GM03348 (cell line): ENCODE data around the gene GRB10.

ENCODE experiments used
- DNase-seq: peaks from one replicate; pipeline ENCODE4 v3.0.0; 2012; ENCODE audit warnings: low spot score

The GRB10 gene

DNA sequence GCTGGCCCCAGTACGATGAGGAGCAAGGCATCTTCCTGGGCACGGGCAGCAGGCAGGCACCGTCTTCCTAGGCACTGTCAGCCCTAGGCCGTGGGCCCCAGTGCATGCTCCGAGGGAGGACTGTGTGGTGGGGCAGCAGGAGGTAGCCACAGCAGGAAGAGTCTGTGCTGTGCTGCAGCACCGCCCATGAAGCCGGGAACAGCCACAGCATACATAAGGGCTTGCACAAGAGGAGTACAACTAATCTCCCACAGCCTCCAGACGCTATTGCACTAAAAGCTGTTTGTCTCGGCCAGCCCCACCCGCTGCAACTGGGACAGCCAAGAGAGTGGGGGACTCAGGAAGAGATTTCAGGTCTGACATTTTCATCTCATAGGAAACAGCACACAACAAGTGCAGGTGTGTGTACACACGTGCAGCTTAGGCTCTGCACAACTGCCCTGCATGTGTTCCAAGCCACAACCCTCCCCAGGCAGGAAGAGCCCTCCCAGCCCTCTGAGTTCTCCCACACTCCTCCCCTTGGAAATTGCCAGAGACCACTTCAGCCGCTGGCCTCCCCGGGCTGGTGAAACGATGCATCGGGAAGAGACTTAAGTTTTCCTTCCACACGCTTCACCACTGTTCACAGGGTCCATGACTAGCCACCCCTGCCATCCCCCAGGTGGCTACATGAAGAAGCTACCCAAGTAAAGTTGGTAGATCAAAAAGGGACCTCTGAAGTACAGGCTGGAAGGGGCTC, 129.4 kb downstream of the GRB10 start:
- peak; percentile 82 for DNase-seq

DNA sequence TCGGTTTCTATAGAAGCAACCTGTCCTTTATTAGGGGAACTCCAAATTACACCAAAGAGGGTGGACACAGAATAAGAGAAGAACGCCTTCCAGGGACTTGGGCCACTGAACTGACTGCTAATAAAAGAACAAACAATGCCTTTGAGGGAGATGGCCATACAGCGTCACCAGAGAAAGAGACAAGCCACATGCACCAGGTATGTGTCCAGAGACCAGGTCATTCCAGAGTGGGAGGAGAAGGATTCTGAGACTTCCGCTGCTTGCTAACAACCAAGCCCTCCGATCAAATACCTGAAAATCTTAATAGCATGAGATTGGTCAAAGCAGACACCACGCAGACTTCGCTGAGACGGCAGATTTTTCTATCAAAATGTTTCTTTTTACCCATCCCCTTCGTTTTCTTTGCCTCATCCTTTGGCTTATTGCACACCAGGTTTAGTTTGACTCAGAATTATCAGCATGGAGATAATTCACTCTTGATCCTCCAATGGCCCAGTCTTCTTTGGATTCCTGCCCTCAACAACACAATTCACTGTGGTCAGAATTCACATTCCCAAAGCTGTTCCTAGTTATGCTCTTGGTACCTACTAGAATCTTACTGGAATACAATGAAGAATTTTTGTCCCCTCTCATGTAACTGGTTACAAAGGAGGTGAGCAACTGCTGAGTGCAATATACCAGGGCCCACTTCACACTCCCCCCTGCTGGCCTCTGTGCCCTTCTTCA, 130.1 kb downstream of the GRB10 start:
- peak; percentile 36 for DNase-seq

DNA sequence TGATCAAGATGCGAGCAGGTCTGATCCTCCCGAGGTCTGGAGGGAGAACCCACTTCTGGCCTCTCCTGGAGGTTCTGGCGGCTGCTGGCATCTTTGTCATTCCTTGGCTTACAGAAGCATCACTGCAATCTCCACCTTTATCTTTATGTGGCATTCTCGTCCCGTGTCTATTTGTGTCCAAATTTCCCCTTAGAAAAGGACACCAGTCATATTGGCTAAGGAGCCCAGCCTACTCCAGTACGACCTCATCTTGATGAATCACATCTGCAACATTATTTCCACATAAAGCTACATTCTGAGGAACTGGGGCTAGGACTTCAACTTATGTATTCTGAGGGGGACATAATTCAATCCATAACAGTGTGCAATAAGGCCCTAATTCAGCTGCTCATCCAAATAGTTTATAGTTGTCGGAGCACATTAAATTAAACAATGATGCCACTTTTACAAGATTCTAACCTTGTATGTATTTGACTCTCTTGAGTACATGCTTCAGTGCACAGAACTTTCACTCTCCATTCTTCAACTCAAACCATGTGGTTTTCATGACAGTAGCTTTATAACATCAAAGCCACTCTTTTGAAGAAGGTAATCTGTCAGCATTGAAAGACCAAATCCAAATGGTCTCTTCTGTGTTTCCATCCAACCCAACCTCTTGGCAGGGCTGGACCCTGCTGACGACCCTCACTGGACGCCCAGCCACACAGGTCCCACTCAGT, 131.3 kb downstream of the GRB10 start:
- DNase-seq, result no peak

DNA sequence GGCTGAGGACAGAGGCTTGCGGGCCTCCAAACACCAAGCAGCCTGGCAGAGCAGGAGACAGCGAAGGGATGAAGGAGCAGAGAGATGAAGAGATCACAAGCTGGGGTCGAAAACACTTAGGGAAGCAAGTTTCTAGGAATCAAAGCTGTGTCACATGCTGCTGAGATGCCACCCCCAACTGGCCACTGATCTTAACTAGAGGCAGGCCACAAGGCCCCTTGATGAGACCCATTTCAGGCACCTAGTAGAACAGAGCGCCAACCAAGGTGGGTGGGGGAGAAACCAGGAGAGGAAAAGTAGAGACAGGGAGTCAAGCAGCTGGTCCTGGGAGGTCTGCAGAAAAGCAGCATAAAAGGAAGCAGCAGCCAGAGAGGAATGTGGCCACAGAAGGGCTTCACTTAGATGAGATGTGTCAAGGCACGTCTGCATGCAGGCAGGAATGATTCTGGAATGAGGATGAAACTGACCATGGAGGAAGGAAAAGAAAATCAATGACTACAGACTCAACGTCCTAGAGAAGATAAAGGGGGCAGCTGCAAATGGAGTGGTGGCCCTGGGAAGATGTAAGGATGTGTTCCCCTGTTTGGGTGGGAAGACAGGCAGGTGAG, 132.5 kb downstream of the GRB10 start:
- DNase-seq, result no peak

DNA sequence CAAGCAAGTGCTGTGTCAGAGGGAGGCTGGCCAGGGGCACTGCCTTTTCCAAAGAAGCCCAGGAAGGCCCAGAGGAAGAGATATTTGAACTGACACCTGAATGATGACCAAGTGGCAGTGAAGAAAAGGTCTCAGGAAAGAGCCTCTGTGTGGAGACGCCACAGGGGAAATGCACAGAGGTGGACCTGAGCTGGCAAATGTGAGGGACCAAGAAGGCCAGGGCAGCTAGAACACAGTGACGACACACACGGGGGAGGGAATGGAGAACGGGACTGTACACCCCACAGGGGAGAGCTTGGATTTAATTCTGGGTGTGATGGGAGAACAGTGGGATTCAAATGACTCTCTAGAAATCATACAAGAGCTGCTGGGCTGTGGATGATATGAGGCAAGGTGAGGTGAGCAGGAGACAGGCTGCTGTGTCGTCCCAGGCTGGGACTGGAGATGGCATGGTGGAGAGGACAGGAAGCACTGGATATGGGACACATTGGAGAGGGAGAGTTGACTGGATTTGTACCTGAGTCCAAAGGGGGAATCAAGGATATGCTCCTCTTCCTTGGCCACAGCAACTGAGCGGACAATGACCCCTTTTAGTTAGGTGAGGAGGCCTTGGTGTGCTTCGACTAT, 133.3 kb downstream of the GRB10 start:
- DNase-seq, result no peak

DNA sequence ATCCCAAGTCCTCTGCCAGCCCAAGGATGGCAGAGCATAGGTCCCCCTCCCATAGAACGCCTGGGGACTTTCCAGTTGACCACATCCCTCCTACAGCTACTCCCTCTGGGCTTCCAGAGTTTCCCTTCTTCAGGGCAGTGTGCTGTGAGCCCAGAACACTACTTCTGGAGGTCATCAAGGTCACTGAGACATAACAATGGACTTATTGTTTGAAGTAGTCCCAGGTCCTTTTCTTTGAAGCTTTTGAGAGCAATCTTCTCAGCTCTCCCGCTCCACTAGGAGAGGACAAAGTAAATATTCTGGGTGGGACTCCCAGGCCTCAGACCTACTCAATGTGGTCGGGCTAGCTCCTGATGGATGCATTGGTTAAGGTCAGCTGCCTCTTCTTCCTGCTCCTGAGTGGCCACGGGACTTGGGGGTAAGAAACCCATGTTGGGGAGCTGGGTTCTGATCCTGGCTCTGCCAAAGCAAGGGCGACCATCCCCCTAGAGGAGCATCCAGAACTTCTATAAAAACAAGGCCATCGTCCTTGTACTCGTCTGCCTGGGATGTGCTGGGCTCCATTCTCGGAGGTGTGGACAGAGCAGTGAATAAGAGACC, 134.0 kb downstream of the GRB10 start:
- DNase-seq, result no peak

DNA sequence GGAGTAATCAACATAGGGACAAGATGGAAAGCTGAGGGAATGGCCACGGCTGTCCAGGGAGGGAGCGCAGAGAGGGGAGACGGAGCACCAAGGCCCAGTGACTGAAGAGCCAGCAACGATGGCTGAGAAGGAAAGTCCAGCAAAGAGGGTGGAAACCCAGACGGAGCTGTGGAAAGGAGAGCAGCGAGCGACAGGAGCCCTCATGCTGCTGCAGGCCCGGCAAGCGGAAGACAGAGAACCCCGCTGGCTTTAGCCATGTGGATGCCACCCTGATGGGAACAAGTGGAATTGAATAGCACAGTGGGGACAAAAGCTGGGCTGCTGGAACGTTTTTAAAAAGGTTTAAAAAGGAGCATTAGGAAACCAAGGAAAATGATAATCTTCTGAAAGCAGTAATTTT, 134.6 kb downstream of the GRB10 start:
- DNase-seq, result no peak

DNA sequence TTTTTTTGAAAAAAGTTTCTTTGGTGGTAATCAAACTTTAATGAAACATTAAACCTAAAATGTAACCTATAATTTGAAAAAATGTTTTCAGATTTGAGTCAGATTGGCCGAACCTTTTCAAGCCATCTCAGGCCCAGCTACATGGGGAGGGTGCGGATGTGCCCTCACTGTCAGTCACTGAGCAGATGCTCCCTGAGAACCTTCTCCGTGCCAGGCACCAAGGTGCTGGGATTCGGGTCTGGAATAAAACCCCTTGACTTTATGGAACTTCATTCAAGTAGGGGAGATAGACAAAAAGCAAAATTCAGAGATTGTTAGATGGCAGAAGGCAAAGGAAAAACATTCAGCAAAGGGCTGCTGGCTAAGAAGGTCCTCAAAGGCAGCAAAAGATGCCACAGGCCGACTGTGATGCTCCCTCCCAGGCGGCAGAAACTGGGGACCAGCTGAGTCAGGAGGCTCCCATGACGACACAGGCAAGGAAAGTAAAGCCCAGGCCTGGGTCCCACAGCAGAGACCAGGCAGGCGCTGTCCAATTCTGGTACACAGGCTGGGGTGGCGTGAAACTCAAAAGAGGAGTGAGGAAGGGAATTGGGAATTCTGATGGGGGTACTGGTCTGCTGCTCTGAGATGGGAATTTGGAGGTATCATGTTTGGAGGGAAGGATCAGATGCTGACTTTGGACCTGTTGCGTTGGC, 135.3 kb downstream of the GRB10 start:
- no peak for DNase-seq

DNA sequence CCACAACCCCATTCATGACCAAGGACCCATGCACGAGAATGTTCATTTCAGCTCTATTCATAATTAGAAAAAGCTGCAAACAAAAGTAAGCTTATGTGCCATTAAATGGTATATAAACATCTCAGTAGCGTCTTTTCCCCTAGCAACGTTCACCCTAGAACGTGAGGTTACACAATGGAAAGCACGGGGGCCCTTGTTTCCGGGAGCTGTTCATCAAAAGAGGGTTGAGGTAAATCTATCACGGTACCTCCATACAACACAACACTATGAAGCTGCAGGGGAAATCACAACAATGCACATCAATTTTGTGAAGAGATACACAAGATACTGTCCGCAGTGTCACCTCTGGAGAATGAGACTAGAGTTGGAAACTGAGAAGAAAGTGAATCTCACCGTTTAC, 136.6 kb downstream of the GRB10 start:
- no peak for DNase-seq

DNA sequence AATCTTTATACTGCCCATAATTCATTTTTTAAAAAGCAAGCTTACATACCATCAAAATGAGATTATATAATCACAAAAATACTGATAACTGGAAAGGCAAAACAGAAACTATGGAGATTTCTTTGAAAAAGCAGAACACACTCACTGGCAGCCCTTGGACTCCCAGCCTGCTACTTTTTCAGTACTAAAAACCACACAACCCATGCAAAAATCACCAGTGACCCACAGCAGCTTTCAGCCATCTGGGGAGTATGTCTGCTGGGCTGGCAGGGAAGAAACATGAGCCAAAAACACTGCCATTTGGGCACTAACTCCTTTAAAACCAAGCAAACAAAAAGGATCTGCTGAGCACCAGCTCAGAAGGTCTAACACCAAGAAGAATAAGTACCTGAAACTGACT, 137.5 kb downstream of the GRB10 start:
- DNase-seq, result no peak

DNA sequence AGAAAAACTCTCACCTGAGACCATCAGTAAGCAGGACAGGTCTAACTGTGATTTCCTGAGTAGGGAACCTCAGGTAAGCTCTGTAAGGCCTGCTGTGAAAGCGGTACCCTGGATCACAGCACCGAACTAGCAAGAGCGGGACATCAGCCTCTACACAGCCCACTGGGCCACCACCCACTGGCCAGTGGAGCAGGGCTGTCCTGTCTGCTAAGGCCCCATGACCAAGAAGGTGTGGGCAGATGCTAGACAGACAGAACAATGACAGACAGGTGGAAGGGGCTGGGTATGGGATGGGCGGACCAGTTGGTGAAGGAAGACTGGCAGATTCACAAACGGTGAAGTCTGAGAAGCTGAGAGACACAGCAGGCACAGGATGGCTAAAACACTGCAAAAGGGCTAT, 138.1 kb downstream of the GRB10 start:
- no peak for DNase-seq

DNA sequence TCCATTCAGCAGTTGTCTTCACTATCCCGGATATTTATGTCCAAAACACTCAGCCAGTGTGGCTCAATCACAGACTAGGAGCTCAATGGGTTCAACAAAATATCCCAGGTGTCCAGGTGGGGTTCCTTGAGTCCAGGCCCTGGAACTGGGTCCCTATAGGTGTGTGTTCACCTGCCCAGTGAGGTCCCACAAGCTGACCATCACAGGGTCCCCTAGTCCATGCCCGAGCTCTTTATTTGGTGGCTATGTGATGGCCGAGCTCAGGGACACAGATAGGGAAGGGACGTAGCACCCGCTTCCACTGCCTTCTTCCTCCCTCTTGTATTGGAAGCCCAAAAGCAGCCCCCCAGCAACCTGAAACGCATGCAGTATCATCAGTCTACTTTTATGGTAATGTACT, 138.6 kb downstream of the GRB10 start:
- DNase-seq, result no peak

DNA sequence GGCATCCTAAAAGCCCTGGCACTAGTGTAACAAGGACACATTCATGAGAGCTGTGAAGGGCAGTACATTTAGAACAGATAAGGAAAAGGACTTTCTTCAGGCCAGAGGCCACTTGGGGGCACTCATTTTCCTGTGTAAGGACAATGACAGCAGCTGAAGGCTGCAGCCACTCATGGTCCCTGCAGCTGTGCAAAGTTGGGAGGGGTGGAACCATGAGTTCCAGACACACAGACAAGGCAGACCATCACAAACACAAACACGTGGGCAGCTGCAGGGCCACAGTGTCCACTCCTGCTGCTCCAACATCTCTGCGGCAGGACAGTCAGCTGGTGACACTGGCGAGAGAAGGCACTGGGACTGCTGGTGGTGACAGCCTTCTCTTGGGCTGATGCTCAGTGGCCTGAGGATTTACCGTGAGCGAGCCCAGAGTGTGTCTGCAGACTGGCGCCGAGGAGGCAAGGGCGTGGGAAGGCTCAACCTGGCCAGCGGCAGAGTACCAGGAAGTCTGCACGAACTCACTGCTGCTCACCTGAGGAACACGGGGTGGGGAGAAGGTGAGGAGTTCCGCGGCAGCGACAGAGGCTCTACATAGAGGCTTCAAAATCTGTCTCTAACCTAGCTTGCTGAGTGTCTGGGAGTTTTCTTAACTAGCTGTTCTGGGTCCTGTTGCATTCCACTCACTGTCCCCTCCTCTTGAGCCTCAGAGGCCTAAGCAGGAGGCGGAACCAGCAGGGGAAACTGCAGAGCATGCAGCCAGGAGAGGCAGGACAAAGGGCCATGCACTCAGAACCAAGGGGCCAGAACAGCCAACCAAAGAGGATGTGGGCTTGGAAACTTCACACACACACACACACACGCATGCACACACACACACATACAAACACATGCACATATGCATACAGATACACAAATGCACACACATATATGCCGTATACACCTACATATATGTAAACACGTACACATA, 141.0 kb downstream of the GRB10 start:
- no peak for DNase-seq

DNA sequence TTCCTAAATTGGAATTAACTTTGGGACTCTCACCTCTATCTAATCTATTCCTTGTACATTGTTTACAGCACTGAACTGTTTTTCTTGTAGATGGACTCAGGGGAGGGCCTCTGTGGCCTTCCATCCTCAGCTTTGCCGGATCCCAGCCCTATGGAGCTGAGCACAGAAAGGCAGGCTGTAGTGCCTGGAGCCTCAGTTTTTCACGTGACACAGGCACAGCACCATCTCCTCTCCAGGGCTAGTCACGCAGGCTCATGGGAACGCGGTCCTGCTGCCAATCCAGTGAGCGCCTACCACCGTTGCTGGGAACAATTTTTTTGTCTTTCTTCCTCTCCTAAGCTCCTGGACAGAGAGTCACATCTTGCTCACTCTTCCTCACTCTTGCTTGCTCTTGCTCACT, 141.9 kb downstream of the GRB10 start:
- no peak for DNase-seq

DNA sequence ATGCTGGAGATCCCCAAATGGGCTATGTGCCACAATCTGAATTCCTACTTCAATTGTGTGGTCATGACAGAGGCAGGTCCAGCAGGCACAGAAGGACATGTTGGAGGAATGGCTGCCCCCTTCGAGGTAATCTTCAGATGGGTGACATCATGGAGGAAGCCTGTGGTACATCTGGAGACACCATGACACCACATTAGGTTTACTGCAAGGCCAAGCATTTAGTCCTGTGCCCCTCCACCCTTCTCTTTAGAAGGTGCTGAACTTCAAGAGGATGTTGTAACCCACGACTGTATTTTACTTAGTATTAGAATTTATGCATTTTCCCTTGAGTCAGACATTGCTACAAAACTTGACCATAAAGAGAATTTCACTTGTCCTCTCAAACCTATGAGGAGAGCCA, 142.4 kb downstream of the GRB10 start:
- no peak for DNase-seq

DNA sequence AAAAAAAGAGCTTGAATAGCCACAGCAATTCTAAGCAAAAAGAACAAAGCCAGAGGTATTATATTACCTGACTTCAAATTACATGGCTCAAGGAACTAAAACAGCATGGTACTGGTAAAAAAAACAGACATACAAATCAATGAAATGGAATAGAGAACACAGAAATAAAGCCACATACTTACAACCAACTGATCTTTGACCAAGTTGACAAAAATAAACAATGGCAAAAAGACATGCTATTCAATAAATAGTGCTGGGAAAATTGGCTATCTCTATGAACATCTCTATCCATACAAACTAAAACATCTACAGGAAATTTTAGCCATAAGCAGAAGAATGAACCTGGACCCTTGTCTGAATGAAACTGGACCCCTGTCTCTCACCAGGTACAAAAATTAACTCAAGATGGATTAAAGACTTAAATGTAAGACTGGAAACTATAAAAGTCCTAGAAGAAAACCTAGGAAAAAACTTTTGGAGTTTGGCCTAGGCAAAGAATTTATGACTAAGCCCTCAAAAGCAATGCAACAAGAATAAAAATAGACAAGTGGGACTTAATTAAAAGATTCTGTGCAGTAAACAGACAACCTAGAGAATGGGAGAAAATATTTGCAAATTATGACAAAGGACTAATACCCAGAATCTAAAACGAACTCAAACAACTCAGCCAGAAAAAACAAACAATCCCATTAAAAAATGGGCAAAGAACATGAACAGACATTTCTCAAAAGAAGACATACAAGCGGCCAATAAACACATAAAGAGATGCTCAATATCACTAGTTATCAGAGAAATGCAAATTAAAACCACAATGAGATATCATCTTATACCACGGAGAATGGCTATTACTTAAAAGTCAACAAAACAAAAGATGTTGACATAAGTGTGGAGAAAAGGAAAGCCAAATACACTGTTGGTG, 144.7 kb downstream of the GRB10 start:
- no peak for DNase-seq

DNA sequence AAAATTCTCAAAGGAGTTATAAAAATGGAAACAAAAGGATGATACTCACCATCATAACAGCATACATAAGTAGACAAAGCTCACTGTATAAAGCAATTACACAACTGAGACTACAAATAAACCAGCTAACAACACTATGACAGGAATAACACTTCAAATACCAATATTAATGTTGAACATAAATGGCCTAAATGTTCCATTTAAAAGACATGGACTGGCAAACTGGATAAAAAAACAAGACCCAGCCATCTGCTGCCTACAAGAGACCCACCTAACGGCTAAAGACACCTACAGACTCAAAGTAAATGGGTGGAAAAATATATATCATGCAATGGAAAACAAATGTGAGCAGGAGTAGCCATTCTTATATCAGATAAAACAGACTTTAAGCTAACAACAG, 148.3 kb downstream of the GRB10 start:
- DNase-seq, result no peak

DNA sequence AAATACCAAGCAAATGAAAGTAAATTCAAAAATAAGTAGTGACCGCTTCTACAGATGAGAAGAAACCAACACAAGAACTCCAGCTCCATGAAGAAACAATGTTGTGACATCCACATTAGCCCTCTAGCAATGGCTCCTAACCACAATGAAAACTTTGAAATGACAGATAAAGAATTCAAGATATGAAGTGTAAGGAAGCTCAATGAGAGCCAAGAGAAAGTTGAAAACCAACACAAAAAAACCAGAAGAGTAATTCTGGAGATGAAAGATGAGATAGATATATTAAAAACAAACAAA, 149.3 kb downstream of the GRB10 start:
- DNase-seq, result no peak
